Anterior cingulate cortex (tissue), 58 donors: ENCODE results near the gene MRPS23.

Source experiments
- DNase-seq, 58 donors: peaks; one replicate each; lab custom pipeline; 2025; lab: John Stamatoyannopoulos, UW

MRPS23 gene

DNA sequence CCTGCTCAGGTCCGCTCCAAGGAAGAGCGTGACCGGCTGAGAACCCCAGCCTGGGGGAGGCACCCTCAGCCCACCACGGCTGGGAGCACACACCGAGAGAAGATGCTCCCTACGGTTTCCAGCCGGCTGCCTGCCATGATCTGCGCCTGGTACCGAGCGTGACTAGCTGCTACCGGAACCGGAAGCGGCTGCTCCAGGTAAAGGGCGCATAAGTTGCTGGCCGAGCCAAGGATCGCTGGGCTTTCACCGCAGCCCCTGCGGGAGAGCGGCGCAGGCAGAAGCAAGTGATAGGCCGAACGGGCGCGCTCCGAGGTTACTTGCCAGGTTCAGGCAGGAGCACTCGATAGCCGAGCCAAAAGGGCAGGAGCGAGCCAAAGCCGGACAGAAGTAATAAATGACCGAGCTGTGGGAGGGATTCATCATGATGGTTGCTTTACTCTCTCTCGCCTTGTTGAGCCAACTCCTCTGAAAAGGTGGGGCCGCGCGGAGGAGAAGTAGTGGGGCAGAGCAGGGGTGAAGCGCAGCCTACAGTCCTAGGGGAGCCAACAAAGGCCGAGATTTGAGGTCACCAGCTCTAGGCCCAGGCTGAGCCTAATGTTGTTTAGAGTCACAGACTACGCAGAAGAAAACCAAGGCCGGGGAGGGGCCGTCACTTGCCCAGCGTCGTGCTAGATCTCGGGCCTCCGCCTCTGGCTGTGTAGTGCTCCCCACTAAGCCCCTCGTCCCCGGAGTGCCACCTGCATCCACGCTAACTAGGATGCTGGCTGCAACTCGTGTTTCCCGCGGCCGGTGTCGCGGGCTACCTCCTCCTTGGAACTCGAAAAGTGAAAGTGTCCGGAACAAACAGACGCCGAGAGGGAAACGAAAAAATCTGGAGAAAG is at the start of gene MRPS23:
MRPS23 (minus strand) TSS at position 171 of the 881 bp plus-strand sequence; CDS start at position 137, 34 bp downstream.
- DNase-seq = peak; percentile 83 to 99 (median 97)

DNA sequence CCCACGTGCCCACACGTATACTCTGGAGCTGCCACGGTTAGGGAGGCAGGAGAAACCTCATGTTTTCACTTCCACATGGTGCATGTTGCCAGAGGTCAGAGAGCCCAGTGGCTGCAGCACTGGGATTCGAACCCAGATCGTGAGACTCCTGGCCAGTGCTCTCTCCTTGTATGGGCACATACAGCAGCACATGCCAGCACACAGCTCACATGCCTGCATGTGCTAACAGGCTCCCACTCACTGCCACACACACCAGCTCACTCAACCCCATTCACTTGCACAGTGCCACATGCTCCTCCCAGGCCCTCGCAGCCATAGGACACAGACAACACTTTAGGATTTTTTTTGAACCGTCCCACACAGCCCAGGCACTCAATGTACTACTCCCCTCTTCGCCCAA is 49.5 kb upstream of the MRPS23 start:
- DNase-seq = no peak

DNA sequence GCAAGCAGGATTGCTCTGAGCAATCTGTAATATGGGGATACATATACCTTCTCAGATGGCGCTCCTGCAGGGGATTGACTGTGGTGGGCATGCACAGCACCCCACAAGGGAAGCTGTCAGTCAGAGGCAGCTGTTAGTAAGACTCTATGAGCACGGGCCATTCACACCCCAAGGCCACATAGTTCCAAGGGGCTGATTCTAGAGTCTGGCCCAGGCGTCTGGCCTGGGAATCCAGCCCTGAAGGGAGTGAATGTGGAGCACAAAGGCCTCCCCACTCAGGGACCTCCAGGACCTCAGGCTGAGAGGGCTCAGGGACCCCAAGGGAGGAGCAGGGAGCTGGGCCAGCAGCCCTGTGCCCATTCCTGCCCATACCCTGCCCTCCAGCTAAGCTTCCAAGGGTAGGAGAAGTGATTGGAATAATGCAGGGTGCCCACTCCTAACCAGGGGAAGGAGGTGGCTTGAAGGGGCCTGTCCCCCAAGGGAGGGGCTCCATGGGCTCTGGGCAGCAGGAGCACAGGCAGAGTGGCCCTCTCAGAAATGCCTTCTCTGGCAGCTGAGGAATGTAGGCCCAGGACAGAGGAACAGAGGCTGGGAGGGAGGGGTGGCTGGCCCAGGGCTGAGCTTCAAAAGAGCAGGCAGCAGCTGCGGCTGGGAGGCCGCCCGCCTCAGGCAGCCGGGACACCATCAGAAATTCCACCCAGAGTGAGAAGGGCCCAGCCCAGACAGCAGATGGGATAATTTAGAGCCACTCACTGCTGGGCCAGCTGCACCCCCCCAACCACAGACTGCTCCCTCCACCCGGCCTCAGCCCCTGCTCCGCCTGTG is 48.9 kb upstream of the MRPS23 start:
- peak in 42 of 58 donors; percentile 24 to 75 (median 53) for DNase-seq

DNA sequence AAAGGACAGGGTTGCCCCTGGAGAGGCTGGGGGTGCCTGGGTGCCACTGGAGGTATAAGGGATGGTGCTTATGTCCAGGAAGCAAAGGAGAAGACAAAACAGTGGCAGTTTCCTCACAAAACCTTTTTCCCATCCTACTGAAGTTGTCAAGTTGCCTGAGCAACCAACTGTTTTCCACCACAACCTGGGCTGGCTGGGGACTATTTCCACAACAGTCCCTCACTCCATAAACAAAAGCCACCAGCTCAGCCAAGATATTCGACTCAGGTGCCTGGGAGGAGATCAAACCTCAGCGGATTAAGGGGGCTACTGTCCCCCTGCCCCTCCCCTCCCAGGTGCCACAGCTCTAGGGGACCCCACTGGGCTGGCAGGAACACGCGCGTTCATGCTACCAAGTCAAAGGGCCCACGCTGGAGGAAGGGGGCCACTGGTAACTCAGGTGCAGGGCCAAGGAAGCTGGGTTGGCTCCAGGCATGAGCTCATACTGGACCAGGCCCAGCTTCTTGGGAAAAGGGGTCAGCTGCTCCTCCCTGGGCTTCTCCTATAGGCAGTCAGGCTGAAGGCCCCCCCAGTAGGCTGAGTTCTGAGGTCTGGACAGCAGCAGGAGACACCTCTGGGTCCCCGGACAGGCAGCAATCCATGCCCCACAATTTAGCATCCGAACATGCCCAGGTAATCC is 45.7 kb upstream of the MRPS23 start:
- peak in 5 of 58 donors; percentile 13 to 45 (median 20) for DNase-seq

DNA sequence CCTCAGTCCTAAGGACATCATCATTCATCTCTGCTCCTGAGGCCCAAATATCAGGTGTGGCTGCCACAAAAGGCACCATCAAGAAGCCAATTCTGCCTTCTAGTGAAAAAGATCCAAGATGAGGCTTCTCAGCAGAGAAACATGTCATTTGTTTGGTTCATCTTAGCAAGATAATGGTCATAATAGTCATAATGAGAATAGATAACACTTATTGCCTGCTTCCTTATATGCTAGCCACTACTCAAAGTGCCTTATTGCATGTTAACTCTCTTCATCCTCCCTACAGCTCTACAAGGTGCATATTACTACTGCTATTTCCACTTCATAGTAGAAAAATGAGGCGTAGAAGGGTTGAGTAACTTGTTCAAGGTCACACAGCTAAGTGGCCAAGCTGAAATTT is 45.0 kb upstream of the MRPS23 start:
- no peak for DNase-seq

DNA sequence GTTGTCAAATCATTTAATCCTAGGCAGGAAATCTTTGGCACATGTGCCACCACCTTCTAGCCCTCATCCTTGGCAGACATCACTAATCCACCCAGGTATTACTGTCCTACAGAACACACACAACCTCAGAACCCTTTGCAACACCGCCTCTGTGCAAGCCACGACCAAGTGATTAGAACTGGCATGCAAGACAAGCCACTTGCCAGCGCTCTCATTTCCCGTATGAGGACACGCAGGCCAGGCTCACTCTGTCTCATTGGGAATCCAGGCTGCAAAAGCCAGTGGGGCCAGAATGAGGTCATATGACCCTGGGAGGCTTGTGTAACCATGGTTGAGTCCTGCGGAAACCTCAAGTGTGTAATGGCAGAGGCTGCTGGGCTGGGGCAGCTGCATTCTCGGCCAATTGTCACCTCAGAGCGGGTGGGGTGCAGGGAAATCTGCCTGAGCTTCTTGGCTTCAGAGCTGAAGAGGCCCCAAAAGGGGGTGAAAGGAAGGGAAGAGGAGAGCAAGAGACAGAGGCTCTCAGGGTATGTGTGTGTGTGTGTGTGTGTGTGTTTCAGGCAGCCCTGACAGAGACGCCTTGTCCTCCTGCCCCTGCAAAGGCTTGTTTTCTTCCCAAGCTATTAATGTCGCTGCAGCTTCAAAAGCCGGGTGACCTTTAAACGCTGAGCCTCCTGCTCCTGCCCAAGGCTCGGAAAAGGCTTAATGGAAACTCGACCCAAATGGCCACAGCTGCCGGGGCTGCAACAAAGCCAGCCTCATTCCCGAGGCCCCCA is 43.2 kb upstream of the MRPS23 start:
- peak in 55 of 58 donors; percentile 40 to 94 (median 79) for DNase-seq

DNA sequence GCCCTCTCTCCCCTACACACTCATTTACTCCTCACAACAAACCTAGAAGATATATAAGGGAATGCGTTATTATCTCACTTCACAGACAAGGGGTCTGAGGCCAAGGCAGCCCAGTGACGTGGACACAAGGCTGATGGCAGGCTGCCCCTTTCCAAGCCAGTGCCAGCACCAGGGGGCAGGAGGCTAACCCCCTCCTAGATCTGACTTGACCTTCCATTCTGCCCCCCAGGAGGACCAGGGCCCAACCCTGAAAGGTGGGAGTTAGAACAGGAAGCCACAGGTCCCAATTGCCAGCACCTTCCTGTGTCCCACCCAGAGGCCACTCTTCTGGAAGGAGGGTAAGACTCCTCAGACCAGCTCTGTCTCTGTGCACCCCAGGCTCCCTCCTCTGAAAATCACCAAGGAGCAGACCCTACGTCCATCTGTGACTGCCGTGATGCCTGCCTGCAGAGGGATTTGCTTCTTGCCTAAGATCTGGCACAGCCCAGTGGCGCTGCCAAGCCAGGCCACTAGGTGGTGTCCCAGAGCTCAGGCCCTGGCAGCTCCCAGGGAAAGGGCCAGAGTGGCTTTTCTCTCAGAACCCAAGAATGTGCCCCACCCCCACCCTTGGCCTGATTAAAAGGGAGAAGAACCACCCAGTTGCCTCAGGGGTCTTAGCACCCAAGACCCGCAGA is 42.4 kb upstream of the MRPS23 start:
- DNase-seq = peak in 52 of 58 donors; percentile 28 to 86 (median 70)

DNA sequence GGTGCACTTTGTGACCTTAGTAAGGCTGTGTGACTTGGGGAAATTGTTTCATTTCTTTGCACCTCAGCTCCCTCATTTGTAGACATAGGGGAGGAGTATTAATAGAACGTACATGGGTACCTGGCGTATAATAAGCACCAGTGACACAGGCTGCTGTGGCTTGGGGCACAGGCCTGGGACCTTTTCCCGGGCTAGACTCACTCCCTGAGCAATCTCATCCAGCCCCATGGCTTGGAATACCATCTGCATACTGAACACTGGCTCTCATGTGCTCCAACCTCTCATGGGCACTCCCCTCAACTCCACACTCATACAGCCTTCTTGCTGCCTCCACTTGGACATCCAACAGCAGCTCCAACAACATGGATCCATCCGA is 41.0 kb upstream of the MRPS23 start:
- peak in 1 of 58 donors; percentile 65 for DNase-seq

DNA sequence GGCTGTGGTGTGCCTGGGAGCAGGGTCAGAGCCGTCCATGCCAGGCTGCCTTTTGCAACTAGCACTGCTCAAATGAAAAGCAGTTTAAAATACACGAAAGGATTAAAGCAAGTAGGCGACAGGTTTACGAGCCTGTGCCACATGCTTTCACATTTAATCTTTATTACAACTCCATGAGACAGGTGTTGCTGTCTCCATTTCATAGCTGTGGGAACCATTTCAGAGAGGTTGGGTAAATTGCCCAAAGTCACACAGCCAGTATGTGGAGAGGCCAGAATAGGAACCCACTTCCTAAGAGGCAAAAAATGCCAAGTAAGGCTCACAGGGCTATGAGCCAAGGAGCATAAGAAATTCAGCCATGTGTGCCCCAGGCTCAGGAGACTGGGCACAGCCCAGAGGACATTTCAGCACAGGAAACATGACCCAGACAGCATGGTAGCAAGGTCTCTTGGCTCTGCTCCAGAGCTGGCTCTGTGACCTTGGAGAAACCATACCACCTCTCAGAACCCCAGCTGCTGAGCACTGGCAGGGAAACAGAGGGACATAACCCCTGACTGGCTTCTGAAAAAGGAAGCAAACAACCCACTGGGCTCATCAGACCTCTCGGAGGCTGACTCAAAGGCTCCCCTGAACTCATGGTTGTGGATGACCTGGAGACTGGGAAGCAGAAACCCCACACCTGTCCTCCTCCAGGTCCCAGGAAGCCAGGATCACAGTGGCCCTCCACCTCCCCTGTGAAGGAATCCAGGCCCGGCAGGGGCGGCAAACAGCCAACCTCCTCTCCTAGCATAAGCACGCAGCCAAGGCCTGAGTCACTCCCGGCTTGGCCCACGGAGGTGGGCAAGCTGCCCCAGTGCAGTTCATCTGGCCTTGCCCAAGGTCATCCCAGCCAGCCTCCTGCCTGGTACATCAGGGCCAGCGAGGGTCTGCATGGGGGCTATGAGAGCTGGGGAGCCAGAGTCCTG is 40.3 kb upstream of the MRPS23 start:
- peak in 30 of 58 donors; percentile 12 to 77 (median 32) for DNase-seq

DNA sequence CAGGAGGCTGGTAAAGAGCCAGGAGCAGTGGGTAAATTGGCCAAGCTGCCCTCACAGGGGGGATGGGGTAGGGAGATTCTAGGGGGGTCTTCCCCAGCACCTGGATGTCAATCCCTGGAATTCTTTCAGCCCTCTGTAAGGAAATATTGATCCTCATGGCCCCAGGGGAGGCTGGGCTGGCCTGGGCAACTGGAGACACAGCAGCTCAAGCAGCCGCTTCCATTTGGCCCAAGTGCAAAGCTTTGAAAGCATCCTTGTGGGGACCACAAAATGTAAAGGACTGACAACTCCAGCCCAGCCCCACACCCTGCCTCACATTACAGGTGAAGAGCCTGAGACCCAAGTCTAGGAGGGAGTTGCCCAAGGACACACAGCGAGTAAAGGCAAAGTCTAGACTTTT is 39.4 kb upstream of the MRPS23 start:
- no peak for DNase-seq

DNA sequence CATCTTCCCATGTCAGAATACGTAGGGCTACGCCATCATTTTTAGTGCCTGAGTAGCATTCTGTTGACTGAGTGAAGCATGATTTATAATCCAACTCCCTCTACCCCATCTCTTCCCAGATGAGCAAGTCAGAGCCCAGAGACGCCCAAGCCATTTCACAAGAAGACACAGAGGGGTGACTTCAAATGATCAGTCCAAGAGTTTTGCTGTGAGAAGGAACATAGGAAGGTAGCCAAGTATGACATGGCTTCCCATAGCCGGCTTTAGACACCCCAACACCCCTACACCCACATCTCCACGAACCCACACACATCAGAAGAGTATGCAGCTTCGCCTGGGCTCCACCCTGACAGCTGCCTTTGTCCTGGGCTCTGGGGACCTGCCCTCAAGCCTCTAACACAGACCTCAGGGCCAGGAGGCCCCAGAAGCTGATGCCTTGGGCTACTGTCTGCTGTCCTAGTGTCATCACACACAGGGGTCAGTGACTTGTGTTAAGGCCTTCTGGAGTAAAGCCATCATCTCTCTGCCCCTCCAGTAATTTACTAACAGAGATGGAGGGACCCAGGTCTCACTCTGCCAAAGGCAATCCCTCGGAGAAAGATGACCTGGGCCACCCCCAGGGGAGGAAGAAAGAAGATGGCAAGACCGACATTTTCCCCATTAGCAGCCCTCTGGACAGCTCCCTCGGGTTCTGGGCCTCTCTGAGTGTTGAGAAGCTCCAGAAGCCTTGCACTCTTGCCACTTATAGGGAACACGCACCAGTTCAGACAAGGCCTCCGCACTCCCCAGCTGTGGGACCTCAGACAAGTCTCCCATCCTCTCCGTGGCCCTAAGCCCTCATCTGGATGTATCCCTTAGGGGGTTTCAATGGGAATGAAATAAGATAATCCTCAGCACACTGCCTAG is 38.7 kb upstream of the MRPS23 start:
- no peak for DNase-seq

DNA sequence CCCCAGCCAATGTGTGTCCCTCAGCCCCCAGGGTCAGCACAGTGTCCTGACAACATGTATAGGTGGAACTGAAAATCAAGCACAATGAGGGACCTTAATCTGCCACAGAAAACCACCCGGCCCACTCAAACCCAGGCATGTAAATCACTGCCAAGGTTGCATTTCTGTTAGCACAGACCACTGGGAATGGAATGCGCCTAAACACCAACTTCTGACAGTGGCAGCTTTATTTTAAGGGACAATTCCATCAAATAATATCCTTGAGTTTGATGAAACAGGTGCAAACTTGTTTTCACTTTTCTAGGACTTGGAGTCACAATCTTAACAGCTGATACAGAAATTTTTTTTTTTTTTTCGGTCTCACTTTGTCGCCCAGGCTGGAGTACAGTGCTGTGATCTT is 37.3 kb upstream of the MRPS23 start:
- DNase-seq = no peak

DNA sequence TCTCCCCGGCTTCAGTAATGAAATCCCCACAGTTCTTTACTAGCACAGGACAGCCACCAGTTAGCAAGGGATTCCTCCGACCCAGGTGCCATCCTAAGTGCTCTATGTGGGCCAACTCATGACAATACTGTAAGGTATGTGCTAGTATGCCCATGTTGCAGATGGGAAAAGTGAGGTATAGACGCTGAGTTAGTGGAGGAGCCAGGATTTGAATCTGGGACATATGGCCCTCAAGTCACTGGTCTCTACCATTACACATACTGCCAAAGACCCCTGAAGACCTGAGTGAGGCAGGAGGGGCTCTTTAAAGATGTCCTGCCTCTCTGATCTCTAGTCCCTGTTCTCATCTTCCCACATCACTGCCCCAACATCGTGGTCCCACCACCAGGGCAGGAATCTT is 36.2 kb upstream of the MRPS23 start:
- DNase-seq = no peak

DNA sequence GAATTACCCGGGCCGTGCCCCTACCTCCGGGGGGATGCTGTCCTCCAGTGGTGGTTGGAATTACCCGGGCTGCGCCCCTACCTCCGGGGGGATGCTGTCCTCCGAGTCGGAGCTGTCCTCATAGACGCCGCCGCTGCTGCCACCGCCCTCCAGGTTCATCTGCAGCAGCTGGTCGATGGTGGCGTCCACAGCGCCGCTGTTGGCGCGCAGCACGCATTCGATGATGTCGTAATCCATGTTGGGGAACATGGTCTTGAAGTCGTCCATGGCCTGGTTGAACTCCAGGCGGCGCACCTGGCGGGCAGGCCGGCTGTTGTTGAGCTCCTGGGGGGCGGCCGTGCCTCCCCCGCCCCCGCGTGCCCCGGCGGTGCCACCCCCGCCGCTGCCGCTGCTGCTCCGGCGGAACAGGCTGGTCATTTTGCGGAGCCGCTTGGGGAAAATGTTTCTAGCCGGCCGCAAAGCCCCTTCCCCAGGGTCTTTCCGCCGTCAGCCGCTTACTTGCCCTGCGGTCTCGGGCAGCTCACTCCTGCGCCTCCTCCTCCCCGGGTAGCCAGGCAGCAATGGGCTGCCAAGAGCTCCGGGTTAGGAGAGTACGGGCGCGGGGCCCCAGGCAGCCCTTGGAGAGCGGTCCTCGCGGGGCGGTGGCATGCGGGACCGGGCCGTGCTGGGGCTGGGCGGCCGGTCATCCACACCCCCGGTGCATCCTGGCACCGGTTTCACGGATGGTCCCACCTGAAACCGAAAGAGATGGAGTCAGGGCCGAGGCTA is 35.5 kb upstream of the MRPS23 start:
- no peak for DNase-seq

DNA sequence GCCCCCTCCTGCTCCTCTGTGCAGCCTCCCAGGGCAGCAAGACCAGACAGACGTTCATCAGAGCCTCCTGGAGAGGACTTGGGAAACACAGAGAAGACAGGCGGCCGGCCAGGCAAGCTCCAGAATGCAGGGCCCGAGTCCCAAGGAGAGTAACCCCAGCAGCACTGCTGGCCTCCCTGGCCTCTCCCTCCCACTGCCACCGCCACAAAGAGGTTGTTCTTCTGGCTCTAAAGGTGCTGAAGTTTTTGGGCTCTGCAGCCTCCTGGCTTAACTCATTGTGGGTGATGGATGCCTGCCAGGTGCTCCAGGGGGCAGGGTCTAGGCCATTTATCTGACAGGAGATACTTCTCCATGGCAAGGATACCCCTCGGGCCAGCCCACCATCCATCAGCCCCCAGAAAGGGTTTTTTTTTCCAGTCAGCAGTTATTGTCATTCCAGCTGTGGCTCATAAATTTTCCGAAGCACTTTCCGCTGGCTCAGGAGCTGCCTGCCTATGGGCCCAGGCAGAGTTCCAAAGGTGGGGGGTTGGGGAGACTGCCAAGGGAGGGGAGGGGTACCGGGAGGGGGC is 32.0 kb upstream of the MRPS23 start:
- peak in 5 of 58 donors; percentile 14 to 25 (median 23) for DNase-seq

DNA sequence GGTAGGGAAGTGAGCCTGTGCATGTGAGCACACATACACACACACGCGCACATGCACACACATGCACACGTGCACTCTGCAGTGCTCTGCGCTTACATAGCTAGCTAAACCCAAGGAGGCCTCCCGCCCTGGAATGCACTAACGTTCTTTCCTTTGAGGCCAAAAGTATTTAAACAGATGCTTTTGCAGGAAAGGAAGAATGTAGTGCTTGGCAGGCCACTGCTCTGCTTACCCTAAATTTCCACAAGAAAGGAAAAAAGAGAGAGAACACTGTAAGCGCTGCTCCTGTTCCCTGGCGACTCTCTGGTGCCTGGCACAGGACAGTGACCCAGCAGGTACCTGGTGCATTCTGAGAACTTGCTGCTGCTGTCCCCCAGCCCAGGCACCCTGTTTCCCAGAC is 31.3 kb upstream of the MRPS23 start:
- no peak for DNase-seq
